SW 1271 (cell line): ENCODE results near the gene OR1I1.
"Not testable (repeated sequence)": the region's sequence is repeated elsewhere in the genome, so short reads cannot be mapped to it uniquely, and the experiment has no call there.

ENCODE experiments used
- DNase-seq, 2 experiments: peaks; one replicate each; lab custom pipeline; 2025; lab: John Stamatoyannopoulos, UW

The OR1I1 gene

GRCh38 chr19:15081911-15082310, at the start of gene OR1I1:
TSS of gene OR1I1 (plus strand) at chr19:15082211. CDS start at chr19:15087066, 4,855 bp downstream.
- DNase-seq, result no peak

- DNase-seq, result no peak
Measured at GRCh38 chr19:15035795-15036311, 46.2 kb upstream of the OR1I1 start.

GRCh38 chr19:15037586-15037985, 44.4 kb upstream of the OR1I1 start:
- no peak for DNase-seq

GRCh38 chr19:15038294-15038693, 43.7 kb upstream of the OR1I1 start:
- DNase-seq, result no peak

- DNase-seq, result no peak
Measured at GRCh38 chr19:15042003-15042402, 40.0 kb upstream of the OR1I1 start.

- no peak for DNase-seq
Measured at GRCh38 chr19:15042826-15043225, 39.2 kb upstream of the OR1I1 start.

- DNase-seq, result no peak
Measured at GRCh38 chr19:15045506-15045905, 36.5 kb upstream of the OR1I1 start.

- DNase-seq, result no peak
Measured at GRCh38 chr19:15047680-15048079, 34.3 kb upstream of the OR1I1 start.

GRCh38 chr19:15048128-15048527, 33.9 kb upstream of the OR1I1 start:
- no peak for DNase-seq

GRCh38 chr19:15048885-15049541, 33.0 kb upstream of the OR1I1 start, which contains the start of gene CASP14:
TSS of gene CASP14 (plus strand) at chr19:15049480. CDS start at chr19:15052252, 2,772 bp downstream.
- DNase-seq, result no peak

- no peak for DNase-seq
Measured at GRCh38 chr19:15050639-15051038, 31.4 kb upstream of the OR1I1 start.

GRCh38 chr19:15062036-15062435, 20.0 kb upstream of the OR1I1 start:
- DNase-seq, result no peak

- not testable (repeated sequence) for DNase-seq
Measured at GRCh38 chr19:15070386-15070785, 11.6 kb upstream of the OR1I1 start.

GRCh38 chr19:15072930-15073647, 8.9 kb upstream of the OR1I1 start:
- DNase-seq, result no peak

GRCh38 chr19:15074371-15074770, 7.6 kb upstream of the OR1I1 start:
- DNase-seq, result no peak

GRCh38 chr19:15075806-15076205, 6.2 kb upstream of the OR1I1 start:
- no peak for DNase-seq

GRCh38 chr19:15080002-15080401, 2.0 kb upstream of the OR1I1 start:
- not testable (repeated sequence) for DNase-seq

- DNase-seq, result no peak
Measured at GRCh38 chr19:15087182-15087581, 5.2 kb downstream of the OR1I1 start.

- peak in 1 of 2 experiments; percentile 49 for DNase-seq
Measured at GRCh38 chr19:15091918-15092753, 10.1 kb downstream of the OR1I1 start.

GRCh38 chr19:15093001-15093400, 11.0 kb downstream of the OR1I1 start:
- no peak for DNase-seq

GRCh38 chr19:15096223-15096622, 14.2 kb downstream of the OR1I1 start:
- no peak for DNase-seq

- not testable (repeated sequence) for DNase-seq
Measured at GRCh38 chr19:15097980-15098379, 16.0 kb downstream of the OR1I1 start.
